ENCODE data around the gene DUSP16.
"Not testable (repeated sequence)": the region's sequence is repeated elsewhere in the genome, so short reads cannot be mapped to it uniquely, and the experiment has no call there.

Gene DUSP16, protein sequence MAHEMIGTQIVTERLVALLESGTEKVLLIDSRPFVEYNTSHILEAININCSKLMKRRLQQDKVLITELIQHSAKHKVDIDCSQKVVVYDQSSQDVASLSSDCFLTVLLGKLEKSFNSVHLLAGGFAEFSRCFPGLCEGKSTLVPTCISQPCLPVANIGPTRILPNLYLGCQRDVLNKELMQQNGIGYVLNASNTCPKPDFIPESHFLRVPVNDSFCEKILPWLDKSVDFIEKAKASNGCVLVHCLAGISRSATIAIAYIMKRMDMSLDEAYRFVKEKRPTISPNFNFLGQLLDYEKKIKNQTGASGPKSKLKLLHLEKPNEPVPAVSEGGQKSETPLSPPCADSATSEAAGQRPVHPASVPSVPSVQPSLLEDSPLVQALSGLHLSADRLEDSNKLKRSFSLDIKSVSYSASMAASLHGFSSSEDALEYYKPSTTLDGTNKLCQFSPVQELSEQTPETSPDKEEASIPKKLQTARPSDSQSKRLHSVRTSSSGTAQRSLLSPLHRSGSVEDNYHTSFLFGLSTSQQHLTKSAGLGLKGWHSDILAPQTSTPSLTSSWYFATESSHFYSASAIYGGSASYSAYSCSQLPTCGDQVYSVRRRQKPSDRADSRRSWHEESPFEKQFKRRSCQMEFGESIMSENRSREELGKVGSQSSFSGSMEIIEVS

DNA sequence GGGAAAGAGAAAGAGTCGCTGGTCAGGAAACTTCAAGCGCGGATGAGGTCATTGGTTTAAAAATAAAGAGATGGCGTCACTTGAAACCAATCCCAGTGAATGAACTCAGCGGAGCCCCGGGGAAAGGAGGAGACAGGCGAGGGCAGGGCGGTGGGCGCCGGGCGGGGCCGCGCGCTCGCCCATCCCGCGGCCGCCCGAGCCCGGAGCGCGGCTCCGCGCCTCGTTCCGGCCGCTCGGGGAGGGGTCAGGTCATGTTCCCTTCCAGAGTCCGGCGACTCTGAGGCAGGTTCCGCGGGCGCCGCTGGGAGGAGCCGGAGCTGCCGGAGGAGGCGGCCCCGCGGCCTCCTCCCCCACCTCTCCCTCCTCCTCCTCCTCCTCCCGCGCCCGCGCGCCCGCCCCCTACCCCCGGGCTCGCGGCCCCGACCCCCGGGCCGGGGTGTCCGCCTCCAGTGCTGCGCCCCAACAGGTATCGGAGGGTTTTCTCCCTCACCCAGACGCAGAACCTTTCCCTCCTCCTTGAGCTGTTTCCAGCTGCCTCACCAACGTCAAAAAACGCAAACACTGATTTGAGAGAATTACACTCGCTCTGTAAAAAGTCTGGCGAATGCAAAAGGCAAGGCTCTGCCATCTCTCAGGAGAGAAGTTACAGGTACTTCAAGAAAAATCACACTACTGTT is at the start of gene DUSP16:
TSS of gene DUSP16 (minus strand) at position 279 of the 677 bp plus-strand sequence. CDS start 41,765 bp downstream, outside the sequence.
- DNase-seq, result peak; percentile 76 to 82
- peak; percentile 86 for ATAC-seq
- Mint-ChIP-seq H3K4me3 (peak within 1 kb of the TSS; percentile 87 to 90), H3K9me3 (peaks cover 0 to 8% of the 10 kb centered on the region in 2 donors), H3K27ac (peak within 1 kb of the TSS; percentile 99 to 100), H3K27me3 (no peaks in the 10 kb centered on the region), H3K4me1 (peaks cover 40% of the 10 kb centered on the region)

DNA sequence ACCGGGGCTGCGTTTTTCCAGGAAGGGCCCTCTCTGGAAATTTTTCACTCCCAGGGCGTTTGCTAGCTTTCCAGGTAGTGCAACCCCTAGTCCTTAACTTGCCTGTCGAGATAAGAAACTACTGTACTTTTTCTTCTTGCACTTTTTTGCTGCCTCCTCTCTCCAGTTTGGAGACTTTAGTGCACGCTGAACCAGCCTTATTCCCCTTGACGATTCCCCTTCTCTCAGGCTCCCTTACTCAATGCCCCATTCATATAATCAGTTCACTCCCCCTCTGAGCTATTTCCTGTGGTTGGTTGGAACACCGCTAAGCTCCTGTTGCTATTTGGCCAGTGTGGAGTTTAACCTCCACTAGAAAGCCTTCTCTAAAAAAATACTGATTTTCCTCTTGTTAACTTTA is 49.7 kb upstream of the DUSP16 start:
- ATAC-seq, result peak; percentile 36
- H3K4me1 Mint-ChIP-seq, result peaks cover 61% of the 10 kb centered on the region

DNA sequence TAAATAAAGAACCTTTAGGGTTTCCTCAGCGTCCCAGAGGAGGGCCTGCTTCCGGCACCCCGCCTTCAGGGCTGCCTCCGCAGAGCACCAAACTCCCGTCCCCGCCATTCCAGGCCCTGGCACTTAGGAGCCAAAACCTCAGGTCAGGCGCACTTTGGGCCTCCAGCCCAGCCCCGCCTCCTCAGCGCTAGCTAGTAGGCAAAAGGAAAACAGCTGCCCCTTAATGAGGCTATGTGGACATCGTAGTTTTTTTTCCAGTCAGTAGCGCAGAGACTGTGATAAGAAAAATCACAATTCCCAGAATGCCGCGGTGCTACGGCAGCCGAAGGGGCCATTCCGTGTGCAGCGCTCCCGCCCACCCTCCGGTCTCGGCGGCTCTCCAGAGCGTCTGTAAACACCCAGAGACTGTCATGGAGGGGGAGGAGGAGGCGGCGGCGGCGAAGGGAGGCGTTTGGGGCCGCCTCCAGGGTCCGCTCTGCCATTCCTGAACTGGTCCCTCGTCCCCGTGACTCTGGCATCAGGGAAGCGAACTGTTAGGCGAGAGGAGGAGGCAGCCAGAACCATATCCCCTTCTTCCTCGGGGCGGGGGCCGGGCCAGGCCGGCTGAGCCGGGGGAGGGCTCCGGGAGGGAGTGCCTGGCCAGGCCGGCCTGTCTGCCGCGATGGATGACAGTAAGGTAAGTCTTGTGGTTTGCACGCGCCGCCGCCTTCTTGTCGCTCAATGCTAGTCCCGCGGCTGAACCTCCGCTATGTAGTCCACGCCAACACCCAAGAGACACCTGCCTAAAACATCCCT is 49.0 kb upstream of the DUSP16 start, which contains the start of gene CREBL2:
TSS of gene CREBL2 (plus strand) at position 365 of the 795 bp plus-strand sequence. CDS start at position 662, 297 bp downstream.
- Mint-ChIP-seq H3K27ac (peak within 1 kb of the TSS; percentile 98 to 99), H3K4me1 (peaks cover 63% of the 10 kb centered on the region), H3K4me3 (peak within 1 kb of the TSS; percentile 91 to 96), H3K9me3 (no peaks in the 10 kb centered on the region), H3K27me3 (no peaks in the 10 kb centered on the region)
- ATAC-seq (peak; percentile 93), DNase-seq (peak; percentile 83 to 89)

More for the DNA sequence above, 49.7 kb upstream of the DUSP16 start:
- Mint-ChIP-seq H3K9me3 (no peaks in the 10 kb centered on the region), H3K27ac (peak overlapping the region; percentile 98 to 99), H3K27me3 (no peaks in the 10 kb centered on the region), H3K4me3 (peak overlapping the region; percentile 91 to 96)
- no peak for DNase-seq

DNA sequence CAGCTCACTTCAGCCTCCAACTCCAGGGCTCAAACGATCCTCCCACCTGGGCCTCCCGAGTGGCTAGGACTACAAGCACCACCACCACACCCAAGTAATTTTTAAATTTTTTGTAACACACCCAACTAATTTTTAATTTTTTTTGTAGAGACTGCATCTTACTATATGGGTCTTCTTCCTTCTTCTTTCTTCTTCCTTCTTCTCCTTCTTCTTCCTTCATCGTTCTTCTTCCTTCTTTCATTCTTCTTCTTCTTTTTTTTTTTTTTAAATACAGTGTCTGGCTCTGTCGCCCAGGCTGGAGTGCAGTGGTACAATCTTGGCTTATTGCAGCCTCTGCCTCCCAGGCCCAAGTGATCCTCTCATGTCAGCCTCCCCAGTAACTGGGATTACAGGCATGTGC is 48.0 kb upstream of the DUSP16 start:
- Mint-ChIP-seq H3K4me1 (peaks cover 55% of the 10 kb centered on the region), H3K9me3 (no peaks in the 10 kb centered on the region), H3K4me3 (peak overlapping the region; percentile 91 to 96), H3K27ac (peak overlapping the region; percentile 98 to 99), H3K27me3 (no peaks in the 10 kb centered on the region)
- ATAC-seq (no peak), DNase-seq (no peak)

DNA sequence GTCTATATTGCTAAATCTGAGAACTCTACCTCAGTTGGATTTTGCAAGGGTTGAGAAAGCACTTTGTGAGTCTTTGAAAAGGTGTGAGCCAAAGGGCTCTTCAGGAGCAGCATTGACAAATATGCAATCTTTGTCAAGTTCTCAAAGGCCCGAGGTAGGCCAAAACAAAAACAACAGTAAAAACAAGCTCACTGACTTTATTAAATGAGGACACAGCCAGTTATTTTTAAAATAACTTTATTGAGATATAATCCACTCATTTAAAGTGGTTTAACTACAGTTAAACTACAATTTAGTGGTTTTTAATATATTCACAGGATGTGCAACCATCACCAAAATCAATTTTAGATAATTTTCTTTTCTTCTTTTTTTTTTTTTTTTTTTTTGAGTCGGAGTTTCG is 47.0 kb upstream of the DUSP16 start:
- H3K9me3 Mint-ChIP-seq, result no peaks in the 10 kb centered on the region
- no peaks in the 10 kb centered on the region for H3K27me3 Mint-ChIP-seq
- ATAC-seq, result no peak
- no peak for DNase-seq
- no peak overlapping the region for H3K4me3 Mint-ChIP-seq
- peaks cover 50% of the 10 kb centered on the region for H3K4me1 Mint-ChIP-seq
- H3K27ac Mint-ChIP-seq, result no peak overlapping the region

DNA sequence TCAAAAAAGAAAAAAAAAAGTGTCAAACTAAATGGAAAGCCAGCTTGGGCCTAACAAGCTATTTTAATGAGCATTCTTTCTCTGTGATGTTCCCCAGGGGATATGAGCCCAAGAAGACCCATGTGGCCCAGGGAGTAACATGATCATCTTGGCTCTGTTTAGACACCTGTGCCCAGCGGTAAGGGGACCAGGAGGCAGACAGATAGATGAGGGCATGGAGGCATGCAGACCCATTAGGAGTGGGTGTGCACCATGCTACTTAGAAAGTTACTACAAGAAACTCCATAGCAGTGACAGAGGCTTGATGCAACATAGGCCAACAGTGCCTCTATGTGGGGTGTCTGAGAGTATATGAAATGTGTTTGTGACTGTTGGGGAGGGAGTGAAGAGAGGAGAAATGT is 45.9 kb upstream of the DUSP16 start:
- no peak for DNase-seq
- Mint-ChIP-seq H3K27ac (no peak overlapping the region), H3K4me1 (peaks cover 40% of the 10 kb centered on the region), H3K4me3 (no peak overlapping the region), H3K27me3 (no peaks in the 10 kb centered on the region), H3K9me3 (no peaks in the 10 kb centered on the region)
- peak; percentile 39 for ATAC-seq

DNA sequence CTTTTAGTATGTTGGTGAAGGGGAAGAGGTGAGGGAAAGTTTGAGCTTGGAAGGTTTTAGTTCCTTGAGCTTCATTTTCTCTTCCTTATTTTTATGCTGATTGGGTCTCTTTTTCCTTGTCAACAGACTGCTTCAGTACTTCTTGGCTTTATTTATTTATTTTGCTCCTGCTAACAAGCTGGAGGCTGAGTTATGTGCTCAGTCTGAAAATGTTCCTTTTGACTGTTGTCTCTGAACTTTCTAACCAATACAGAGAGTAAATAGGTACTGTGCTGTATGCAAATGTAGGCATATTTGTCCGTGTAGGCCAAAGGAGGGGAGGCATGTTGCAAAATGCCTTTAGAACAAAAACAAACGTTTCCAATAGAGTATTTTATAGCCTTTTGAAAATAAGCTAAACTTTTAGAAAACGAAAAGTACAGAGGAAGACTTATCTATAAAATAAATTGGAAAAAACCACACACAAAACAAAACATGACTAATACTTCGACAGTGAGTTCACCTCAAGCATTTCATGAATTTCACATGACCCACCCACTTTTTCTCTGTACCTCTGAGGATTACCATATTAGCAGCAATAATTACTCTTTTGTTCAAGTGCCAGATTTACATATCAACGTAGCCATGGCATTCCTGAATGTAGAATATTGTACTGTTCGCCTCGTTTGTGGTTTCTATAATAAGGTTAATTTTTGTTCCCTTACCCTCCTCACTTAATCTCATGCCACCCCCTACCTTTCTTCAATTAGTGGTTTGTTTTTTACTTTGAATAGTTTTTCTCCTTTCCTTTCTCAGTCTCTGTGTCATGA is 44.3 kb upstream of the DUSP16 start:
- H3K9me3 Mint-ChIP-seq, result no peaks in the 10 kb centered on the region
- no peaks in the 10 kb centered on the region for H3K27me3 Mint-ChIP-seq
- peaks cover 26% of the 10 kb centered on the region for H3K4me1 Mint-ChIP-seq
- H3K27ac Mint-ChIP-seq, result peak overlapping the region in 1 of 2 donors; percentile 92
- ATAC-seq (peak; percentile 56), DNase-seq (no peak)
- H3K4me3 Mint-ChIP-seq, result peak overlapping the region in 1 of 2 donors; percentile 49

DNA sequence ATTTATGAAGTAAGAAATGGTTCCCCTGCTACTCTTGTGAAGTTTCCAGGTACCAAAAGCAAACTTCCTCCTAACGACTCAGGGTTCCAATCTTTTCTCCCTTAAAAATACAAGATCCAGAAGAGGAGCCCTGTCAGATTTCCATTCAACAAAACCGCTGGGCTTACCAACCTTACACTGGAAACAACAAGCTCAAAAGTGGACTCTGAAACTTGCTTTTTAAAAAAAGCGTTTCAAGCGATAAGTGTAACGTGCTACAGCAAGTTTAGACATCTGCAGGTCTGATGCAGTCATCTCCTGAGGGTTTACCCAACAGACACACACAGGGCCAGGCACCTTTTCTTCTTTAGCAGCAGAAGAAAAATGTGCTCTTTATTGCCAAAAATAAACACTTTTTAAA is 42.1 kb upstream of the DUSP16 start:
- H3K27ac Mint-ChIP-seq, result no peak overlapping the region
- no peaks in the 10 kb centered on the region for H3K9me3 Mint-ChIP-seq
- DNase-seq (no peak), ATAC-seq (no peak)
- H3K4me3 Mint-ChIP-seq, result no peak overlapping the region
- no peaks in the 10 kb centered on the region for H3K27me3 Mint-ChIP-seq
- peaks cover 13% of the 10 kb centered on the region for H3K4me1 Mint-ChIP-seq

DNA sequence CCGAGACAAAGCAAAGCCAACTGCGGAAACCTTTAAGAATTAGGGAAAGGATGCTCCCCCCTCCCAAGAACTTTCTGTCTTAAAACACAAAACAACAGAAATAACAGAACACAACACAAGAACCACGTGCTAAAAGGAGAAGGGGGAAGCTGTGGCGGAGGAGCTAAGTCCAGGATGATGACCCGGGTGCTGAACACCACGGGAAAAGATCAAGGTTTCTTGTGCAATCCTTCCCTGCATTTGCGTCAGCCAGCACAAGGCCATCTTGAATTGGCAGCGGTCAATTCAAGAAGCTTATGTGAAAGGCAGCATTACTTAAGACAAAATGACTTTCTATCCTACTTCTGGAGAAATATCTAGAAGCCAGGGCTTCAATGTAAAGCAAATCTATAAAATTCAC is 38.0 kb upstream of the DUSP16 start:
- H3K27me3 Mint-ChIP-seq, result no peaks in the 10 kb centered on the region
- H3K9me3 Mint-ChIP-seq, result no peaks in the 10 kb centered on the region
- no peaks in the 10 kb centered on the region for H3K4me1 Mint-ChIP-seq
- H3K4me3 Mint-ChIP-seq, result no peak overlapping the region
- DNase-seq (no peak), ATAC-seq (no peak)
- no peak overlapping the region for H3K27ac Mint-ChIP-seq

DNA sequence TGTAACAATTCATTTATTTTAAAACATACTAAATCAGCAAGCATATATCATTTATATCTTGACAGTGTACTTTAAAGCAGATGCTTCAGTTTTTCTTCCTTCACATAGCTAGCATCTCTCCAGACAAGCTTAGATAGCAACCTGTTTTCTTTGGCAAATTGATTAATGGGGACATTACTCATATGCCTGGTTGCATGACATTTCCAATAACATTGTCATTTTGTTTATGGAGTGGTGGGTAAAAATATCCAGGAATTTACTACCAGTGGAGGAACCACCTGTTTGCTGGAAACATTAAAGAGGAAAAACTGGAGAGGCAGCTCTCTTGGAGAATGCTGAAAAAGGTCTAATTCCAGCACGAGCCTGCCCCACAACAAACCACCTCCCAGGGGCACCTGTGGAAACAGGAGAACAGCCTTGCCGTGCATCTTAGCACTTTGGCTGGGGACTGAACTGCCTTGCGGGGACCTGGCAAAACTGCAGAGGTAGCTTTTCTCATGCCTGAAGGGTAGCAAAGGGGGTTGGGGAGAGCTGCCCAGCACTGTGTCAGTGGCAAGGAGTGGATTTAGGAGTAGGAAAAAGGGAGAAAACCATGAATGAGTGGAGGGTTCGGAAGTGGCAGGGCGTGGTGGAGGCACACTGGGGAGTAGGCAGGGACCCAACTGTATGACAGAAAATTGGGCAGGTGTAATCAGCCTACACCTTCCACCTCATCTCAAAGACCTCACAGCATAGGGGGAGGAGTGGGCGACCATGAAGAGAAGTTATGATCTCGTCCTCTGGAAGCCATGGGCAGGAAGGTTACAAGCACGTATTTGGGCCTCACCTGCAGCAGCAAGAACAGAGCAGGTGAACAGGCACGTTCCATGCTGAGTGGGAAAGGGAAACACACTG is 37.3 kb upstream of the DUSP16 start:
- Mint-ChIP-seq H3K27me3 (no peaks in the 10 kb centered on the region), H3K9me3 (no peaks in the 10 kb centered on the region), H3K27ac (no peak overlapping the region), H3K4me3 (no peak overlapping the region), H3K4me1 (no peaks in the 10 kb centered on the region)
- DNase-seq, result no peak
- ATAC-seq, result no peak

DNA sequence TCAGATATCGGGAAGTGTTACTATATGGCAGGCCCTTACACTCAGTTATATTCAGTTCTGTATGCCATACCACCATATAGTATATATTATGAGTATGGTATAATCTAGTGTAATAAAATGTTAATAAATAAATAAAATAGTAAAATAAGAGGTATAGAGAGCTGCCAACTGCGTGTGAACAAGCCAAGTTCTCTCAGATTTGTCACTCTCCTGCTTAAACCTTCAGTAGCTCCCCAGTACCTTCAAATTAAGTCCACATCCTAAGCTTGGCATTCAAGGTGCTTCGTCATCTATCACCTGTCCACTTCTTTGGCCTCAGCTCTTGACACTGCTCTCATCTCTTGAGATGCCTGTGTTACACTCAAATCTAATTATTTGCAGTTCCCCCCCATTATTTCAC is 36.2 kb upstream of the DUSP16 start:
- H3K27me3 Mint-ChIP-seq, result no peaks in the 10 kb centered on the region
- no peaks in the 10 kb centered on the region for H3K4me1 Mint-ChIP-seq
- H3K9me3 Mint-ChIP-seq, result no peaks in the 10 kb centered on the region
- H3K27ac Mint-ChIP-seq, result no peak overlapping the region
- ATAC-seq (no peak), DNase-seq (no peak)
- H3K4me3 Mint-ChIP-seq, result no peak overlapping the region

DNA sequence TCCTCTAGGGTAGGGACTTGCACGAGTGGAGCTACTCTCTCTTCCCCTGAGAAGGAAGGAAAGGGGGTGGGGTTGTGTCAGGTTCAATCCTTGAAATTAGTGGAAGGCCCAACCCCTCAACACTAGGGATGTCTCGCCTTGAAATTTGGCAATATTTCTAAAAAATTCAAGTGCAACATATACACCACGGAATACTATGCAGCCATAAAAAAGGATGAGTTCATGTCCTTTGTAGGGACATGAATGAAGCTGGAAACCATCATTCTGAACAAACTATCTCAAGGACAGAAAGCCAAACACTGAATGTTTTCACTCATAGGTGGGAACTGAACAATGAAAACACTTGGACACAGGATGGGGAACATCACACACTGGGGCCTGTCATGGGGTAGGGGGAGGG is 33.9 kb upstream of the DUSP16 start:
- H3K27me3 Mint-ChIP-seq, H3K27ac Mint-ChIP-seq, ATAC-seq: not testable (repeated sequence)

DNA sequence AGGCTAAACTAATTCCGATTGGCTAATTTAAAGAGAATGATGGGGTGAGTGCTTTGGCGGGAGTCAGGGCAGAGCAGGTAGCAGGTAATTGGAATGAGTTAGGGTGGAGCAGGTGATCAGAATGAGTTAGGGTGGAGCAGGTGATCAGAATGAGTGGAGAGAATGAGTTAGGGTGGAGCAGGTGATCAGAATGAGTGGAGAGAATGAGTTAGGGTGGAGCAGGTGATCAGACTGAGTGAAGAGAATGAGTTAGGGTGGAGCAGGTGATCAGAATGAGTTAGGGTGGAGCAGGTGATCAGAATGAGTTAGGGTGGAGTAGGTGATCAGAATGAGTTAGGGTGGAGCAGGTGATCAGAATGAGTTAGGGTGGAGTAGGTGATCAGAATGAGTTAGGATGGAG is 33.3 kb upstream of the DUSP16 start:
- H3K4me3 Mint-ChIP-seq, ATAC-seq, H3K27me3 Mint-ChIP-seq, H3K27ac Mint-ChIP-seq, H3K9me3 Mint-ChIP-seq, DNase-seq, H3K4me1 Mint-ChIP-seq: not testable (repeated sequence)

More for the DNA sequence above, 33.9 kb upstream of the DUSP16 start:
- not testable (repeated sequence) for H3K4me3 Mint-ChIP-seq, DNase-seq, H3K4me1 Mint-ChIP-seq, H3K9me3 Mint-ChIP-seq

DNA sequence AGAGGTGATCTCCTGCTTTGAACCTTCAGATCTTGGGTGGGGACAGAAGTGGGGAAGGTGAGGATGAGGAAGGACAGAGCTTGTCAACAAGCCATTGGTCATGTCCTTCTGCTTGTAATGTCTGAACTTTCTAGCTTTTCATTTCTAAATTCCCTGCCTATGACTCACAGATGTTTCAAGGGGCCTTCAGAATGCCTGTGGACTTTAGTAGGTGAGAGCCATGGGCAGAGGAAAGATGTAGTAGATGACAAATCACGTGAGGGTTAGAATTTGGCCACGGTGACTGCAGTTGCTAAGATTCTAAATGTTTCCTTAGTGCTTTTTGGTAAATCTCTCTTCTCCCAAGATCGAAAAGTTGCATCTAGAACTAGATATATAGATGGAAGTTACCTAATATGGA is 30.3 kb upstream of the DUSP16 start:
- Mint-ChIP-seq H3K27ac (no peak overlapping the region), H3K9me3 (peaks cover 12 to 15% of the 10 kb centered on the region in 2 donors), H3K27me3 (peaks cover 4% of the 10 kb centered on the region), H3K4me3 (no peak overlapping the region), H3K4me1 (peaks cover 12% of the 10 kb centered on the region)
- DNase-seq, result no peak
- no peak for ATAC-seq
